Transverse colon (tissue), 4 donors: Measurements from ENCODE around the gene GPR162.

Experiments used
- CTCF ChIP-seq, 5 experiments: fragments of 200-600 bp in 3 of 5; fragments of 450-650 bp in 2 of 5; sonication (generic) in 3 of 5; IDR thresholded peaks; 1 replicate in 2 of 5; 2 replicates in 3 of 5; pipeline ENCODE4 v1.5.1; 2016 to 2017; ENCODE audit warnings: antibody characterized with exemption in 5 of 5, inconsistent platforms in 3 of 5, mild to moderate bottlenecking in 2 of 5, moderate library complexity in 1 of 5
- POLR2AphosphoS5 ChIP-seq, 3 donors: sonication (generic); formaldehyde crosslinking; IDR thresholded peaks; one replicate each; pipeline ENCODE4 v1.6.1; 2016; ENCODE audit warnings: antibody characterized with exemption in 3 of 3

- TF ChIP-seq CTCF (IDR thresholded peaks at IDR 0.05) (no peak), POLR2AphosphoS5 (IDR thresholded peaks at IDR 0.05) (no peak)
Observed at GRCh38 chr12:6824085-6824775, 2.6 kb downstream of the GPR162 start.
